ENCODE data around the gene CAMTA1.
"Not testable (repeated sequence)": the region's sequence is repeated elsewhere in the genome, so short reads cannot be mapped to it uniquely, and the experiment has no call there.

CAMTA1 gene

DNA sequence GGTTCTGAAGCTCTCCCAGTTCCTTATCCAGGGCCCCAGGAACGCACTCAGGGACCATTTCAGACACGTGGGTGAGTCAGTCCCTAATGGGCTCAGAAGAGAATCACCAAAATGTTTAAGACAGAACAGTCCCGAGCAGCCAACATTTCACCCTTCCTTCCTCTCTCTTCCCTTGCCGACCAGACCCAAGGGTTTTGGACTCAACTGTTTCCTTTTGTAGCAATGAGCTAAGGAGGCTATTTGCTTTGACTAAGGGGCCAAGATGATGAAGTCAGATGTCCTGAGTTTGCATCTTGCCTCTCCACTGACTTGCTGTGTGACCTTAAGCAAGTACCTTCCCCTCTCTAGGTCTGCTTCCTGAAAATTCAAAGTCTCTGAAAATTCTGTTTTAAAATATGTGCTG lies 513.5 kb downstream of the CAMTA1 start:
- DNase-seq: no peak

DNA sequence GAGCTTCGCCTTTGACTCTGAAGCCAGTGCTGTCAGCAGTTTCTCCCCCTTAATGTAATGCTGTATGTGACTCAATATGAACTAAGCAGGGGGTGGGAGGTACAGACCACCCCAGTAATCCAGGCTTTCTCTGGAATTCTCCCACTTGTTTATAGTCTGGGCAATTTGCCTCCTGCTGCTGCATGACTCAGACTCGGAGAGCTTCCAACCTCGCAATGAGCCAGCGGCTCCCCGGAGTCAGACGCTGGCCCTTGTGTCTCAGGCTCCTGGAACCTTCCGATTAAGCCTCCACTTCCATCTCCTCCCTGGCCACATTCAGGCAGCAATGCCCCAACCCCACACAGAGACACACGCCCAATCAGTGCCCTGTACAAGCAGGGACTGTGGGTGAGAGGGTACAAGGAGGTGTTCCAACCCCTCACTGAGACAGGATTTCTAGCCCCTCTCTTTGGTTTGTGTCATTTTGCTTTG lies 514.1 kb downstream of the CAMTA1 start:
- DNase-seq: no peak

- DNase-seq: no peak
Observed at GRCh38 chr1:7299994-7300393, 514.7 kb downstream of the CAMTA1 start.

GRCh38 chr1:7300893-7301663 lies 515.8 kb downstream of the CAMTA1 start:
- no peak for DNase-seq

DNA sequence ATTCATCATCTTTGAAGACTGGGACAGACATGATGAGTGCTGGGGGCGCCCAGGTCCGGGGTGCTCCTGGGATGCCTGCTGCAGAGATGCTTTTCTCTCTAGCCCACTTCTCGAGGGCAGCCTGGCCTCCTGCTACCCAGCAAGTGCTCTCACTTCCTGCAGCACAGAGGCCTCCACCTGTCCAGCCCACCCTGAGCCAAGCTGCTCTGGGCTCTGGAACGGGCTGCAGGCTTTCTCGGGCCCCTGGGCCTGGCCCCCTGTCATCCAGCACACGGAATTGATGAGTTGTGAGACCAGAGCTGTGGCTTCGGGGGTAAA lies 516.4 kb downstream of the CAMTA1 start:
- DNase-seq: no peak

DNA sequence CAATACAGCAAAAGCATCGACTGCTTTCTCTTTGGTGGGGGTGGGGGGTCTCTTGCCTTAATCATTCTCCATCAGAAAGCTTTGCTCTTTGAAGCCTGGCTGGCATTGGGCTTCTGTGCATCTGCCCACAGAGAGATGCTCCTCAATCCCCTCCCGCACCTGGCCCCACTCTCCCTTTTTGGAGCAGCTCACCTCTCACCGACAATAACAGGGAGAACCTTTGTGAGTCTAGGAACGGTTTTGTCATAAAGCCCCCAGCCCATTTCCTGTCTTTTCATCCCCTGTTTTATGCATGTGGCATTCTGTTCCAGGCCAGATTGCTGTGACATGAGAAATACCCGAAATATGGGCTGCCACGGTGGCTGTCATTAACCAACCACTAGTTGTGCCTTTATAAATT lies 516.9 kb downstream of the CAMTA1 start:
- DNase-seq: no peak

DNA sequence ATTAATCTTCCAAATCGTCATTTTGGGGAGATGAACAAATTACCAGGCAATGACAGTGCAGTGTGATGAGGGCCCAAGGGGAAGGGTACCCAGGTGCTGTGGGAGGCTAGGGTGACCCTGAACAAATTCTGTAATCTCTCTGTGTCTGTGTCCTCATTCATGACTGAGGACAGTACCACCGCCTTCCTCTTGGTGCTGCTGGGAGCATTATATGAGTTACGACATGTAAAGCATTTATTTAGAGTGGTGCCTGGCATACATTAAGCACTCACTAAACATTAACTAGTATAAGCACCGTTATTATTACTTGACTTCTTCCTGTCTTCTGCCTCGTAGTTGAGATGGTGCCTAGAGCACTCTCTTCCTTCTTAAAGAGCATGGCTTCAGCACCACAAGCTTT lies 517.6 kb downstream of the CAMTA1 start:
- no peak for DNase-seq

DNA sequence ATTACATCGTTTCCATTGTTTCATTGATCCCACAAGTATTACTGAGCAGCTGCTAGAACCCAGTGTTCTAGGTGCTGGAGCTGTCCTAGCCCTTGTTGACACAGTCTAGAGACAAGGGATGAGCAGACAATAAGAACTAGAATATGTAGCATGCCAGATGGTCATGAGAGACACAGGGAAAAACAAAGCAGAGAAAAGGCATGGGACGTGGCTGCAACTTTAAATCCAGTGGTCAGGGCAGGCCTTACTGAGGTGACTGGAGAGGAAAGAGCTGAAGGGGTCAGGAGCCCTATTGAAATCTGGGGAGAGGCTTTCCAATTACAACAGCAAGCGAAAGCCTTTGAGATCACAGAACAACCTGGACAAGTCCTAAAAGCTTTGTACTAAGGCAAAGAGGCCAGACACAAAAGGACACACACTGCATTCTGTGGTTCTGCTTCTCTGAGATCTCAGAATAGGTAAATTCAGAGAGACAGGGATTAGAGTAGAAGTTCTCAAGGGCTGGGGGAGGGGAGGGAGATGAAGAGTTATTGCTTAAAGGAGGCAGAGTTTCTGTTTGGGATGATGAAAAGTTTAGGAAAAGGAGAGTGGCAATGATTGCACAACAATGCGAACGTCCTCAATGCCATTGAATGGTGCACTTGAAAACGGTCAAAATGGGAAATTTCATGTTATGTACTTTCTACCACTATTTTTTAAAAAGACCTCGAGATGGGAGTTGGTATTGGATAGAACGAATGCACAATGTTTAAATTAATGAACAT lies 518.5 kb downstream of the CAMTA1 start:
- DNase-seq: no peak

DNA sequence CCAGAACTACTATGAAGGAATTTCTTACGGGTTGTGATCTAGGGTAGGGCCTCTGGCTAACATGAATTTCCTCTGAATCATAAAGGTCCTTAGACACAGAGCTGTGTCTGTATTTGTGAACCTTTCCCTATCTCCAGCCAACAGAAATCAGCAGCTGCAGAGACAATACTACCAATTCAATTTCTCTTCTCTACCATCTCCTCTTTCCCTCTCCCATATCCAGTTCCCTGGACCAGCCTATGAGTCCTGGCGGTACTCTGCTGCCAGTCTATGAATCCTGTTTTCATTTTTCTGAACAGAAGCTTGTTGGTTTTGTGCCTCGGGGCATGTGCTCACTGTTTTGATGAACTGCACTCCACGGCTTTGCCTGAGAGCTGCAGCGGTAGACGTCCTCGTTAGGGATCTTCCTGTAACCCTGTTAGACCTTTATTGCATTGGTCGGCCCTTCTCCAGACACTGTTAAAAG lies 527.9 kb downstream of the CAMTA1 start:
- no peak for DNase-seq

DNA sequence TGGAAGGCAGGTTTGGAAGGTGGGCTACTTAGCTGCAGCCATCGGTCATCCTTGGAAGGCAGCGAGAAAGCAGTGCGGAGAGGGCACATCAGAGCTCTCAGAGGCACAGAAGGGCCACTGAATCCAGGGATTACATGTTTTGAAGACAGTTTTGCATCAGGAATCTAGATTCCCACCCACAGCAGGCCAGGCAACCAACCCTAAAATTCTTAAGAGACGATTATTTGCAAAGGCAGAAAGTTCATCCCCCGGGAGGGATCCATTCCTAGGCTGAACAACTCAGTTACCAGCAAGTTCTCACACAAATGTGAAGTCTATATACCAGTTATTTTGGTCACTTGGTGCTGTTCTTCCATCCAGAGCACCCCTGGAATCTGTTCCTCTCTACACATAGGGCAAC lies 528.6 kb downstream of the CAMTA1 start:
- no peak for DNase-seq

- DNase-seq: no peak
Observed at GRCh38 chr1:7315316-7315715, 530.1 kb downstream of the CAMTA1 start.

DNA sequence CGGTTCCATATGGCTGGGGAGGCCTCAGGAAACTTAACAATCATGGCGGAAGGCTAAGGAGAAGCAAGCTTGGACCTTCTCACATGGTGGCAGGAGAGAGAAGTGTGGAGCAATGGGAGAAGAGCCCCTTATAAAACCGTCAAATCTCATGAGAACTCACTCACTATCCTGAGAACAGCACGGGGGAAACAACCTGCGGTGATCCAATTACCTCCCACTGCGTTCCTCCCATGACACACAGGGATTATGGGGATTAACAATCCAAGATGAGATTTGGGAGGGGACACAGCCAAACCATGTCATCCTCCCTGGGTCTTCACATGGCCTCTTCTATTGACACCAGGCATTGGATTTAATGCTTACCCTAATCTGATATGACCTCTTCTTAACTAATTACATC lies 530.7 kb downstream of the CAMTA1 start:
- DNase-seq: no peak

DNA sequence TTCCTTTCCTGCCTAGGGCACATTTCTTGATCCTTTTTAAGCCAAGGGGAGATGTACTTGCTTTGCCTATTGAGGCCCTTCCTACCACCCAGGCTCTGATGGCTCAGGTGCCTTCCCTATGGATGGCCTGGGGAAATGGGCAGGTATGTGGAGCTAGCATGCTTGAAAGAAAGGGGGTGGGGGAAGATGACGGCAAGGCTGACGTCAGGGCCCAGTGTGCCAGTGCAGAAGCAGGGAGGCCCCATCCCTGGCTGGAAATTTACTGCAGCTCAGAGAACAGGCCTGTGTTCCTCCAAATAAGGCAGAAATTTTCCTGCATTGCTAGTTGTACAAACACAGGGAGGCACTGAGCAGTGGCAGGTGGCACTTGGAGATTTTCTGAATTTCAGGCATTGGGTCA lies 532.6 kb downstream of the CAMTA1 start:
- DNase-seq: no peak

DNA sequence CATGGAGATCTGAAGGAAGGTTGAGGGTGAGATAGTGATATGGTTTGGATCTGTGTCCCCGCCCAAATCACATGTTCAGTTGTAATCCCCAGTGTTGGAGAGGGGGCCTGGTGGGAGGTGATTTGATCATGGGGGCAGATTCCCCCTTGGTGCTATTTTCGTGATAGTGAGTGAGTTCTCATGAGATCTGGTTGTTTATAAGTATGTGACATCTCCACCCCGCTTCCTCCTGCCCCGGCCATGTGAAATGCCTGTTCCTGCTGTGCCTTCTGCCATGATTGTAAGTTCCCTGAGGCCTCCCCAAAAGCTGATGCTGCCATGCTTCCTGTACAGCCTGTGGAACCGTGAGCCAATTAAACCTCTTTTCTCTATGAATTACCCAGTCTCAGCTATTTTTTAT lies 533.9 kb downstream of the CAMTA1 start:
- DNase-seq: no peak

DNA sequence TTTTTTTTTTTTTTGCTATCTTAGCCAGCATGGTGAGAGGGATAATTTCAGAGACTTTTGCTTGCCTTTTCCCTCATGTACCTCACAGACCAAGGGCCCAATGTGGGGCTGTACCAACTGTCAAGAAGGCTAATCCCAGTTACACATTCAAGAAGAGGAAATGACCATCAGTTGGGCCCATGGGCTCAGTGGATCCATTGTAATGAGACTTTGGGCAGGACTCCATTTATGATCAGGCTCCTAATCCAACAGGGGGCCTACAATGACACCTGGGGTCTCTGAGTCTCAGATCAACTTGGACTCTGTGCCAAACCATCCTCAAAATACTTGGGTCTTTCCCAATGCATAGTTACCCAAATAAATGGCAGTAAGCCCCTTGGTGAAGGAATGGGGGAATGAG lies 535.4 kb downstream of the CAMTA1 start:
- no peak for DNase-seq

GRCh38 chr1:7322283-7322785 lies 537.1 kb downstream of the CAMTA1 start:
- DNase-seq: no peak

DNA sequence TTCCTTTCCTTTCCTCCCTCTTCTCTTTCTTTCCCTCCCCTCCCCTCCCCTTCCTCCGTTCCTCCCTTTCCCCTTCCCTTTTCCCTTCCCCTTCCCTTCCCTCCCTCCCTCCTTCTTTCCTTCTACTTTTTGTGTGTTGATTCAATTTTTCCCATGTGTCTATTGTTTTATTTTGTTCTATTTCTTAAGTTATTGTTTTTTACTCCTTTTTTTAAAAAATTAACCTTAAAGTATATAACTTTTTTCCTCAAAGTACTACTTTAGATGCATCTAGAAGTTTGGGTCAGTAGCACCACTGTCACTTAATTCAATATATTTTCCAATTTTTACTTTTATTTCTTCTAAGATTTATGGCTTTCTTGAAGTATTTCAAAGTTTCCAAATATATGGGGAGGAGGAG lies 537.7 kb downstream of the CAMTA1 start:
- DNase-seq: no peak

DNA sequence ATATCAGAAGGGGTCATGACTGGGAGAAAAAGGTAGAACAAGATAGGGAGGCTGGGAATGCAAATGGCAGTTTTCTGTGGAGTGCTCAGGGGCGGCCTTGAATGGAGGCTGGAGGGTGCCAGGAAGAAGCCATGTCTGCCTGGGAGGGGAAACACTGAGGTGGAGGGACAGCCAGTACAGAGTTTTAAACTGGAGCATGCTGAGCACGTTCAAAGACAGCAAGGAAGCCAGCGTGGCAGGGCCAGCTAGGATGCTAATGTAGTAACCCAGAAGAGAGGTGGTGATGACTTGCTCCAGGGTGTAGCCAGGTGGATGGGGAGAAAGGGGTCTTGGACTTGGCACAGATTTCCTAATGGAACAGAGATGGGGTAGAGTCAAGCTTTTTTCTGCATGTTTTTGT lies 540.0 kb downstream of the CAMTA1 start:
- DNase-seq: no peak

- DNase-seq: no peak
Observed at GRCh38 chr1:7326366-7326765, 541.1 kb downstream of the CAMTA1 start.

DNA sequence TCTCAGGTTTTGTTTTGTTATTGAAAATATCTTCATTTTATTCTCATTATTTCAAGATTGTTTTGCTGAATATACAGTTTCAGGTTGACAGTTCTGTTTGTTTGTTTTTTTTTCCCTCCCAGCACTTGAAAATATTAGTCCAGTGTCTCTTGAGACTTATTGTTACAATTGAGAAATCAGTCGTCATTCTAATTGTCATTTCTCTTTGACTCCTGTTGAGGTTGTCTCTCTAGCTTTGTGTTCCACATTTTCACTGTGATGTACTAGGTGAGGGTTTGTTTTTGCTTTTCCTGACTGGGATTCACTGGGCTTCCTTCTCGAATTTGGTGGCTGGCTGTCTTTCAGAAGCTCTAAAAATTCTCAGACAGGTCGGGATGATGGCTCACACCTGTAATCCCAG lies 542.6 kb downstream of the CAMTA1 start:
- DNase-seq: no peak

GRCh38 chr1:7329868-7330615 lies 544.8 kb downstream of the CAMTA1 start:
- DNase-seq: no peak

DNA sequence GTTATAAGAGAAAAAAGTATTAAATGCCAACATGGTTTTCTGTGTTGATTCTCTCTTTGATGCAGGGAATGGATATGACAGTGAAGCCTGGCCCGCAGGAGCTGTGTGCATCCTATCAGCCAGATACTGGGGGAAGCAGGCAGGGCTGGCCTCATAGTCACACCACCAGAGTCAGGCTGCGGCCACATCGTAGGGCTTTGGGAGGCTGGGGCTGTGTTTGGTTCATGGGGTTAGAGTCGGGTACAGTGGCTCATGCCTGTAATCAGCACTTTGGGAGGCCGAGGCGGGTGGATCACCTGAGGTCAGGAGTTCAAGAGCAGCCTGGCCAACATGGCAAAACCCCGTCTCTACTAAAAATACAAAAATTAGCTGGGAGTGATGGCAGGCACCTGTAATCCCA lies 545.5 kb downstream of the CAMTA1 start:
- DNase-seq: not testable (repeated sequence)

DNA sequence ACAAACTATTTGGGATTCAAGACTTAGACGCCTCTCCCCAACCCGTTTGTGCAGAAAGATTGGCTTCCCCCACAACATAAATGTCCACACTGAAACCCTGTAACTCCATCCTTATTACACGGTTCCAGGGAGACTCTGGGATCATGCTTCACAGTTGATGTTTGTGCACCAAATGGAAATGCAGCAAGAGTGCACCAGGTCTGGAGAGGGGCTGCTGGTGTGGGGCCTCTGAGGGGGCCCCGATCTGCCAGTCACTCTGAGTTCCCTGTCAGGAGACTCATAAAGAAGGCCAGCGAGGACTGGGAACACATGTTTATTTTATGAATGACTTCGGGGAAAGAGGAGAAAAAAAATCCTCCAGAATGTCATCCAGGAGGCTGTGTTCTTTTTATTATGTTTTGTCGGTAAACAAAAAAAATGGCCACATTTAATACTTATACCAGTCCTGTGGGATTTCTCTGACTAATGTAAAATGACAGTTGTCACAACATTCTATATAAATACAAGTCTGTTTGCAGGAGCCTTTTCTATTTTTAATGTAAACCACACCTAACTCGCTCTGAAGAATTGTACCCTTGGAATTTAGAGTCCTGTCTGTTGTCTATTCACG lies 546.8 kb downstream of the CAMTA1 start:
- DNase-seq: no peak
